Nucleus accumbens (tissue), 56 donors: Measurements from ENCODE around the gene PRR5.

Experiments used
- DNase-seq, 56 donors: peaks; one replicate each; lab custom pipeline; 2025; lab: John Stamatoyannopoulos, UW

PRR5 gene

GRCh38 chr22:44782363-44782963, 80.5 kb downstream of the PRR5 start:
- DNase-seq: no peak

- DNase-seq: no peak
Observed at GRCh38 chr22:44783091-44783490, 81.1 kb downstream of the PRR5 start.

- no peak for DNase-seq
Observed at GRCh38 chr22:44783581-44783980, 81.6 kb downstream of the PRR5 start.

- DNase-seq: no peak
Observed at GRCh38 chr22:44786136-44786535, 84.1 kb downstream of the PRR5 start.

GRCh38 chr22:44786610-44787009, 84.6 kb downstream of the PRR5 start:
- DNase-seq: no peak
